Fibroblast of upper back skin (primary cell): ENCODE measurements around the gene RBM26.
"Not testable (repeated sequence)": the region's sequence is repeated elsewhere in the genome, so short reads cannot be mapped to it uniquely, and the experiment has no call there.

Experiments
- DNase-seq: peaks from one replicate; pipeline ENCODE4 v3.0.0-alpha.2; 2013

Gene RBM26

GRCh38 chr13:79382545-79383275 is 23.3 kb downstream of the RBM26 start:
- no peak for DNase-seq

- no peak for DNase-seq
Observed at GRCh38 chr13:79380997-79381396, 25.1 kb downstream of the RBM26 start.

GRCh38 chr13:79379274-79379673 is 26.8 kb downstream of the RBM26 start:
- no peak for DNase-seq

- no peak for DNase-seq
Observed at GRCh38 chr13:79376843-79377242, 29.2 kb downstream of the RBM26 start.

GRCh38 chr13:79374578-79374977 is 31.5 kb downstream of the RBM26 start:
- no peak for DNase-seq

- no peak for DNase-seq
Observed at GRCh38 chr13:79373916-79374315, 32.1 kb downstream of the RBM26 start.

- no peak for DNase-seq
Observed at GRCh38 chr13:79369226-79369625, 36.8 kb downstream of the RBM26 start.

- no peak for DNase-seq
Observed at GRCh38 chr13:79365981-79366380, 40.1 kb downstream of the RBM26 start.

GRCh38 chr13:79361299-79361698 is 44.8 kb downstream of the RBM26 start:
- DNase-seq: no peak

- DNase-seq: no peak
Observed at GRCh38 chr13:79360095-79360494, 46.0 kb downstream of the RBM26 start.

- no peak for DNase-seq
Observed at GRCh38 chr13:79359064-79359463, 47.0 kb downstream of the RBM26 start.

GRCh38 chr13:79354285-79354684 is 51.8 kb downstream of the RBM26 start:
- DNase-seq: no peak

GRCh38 chr13:79353693-79354092 is 52.4 kb downstream of the RBM26 start:
- DNase-seq: peak; percentile 4

GRCh38 chr13:79352107-79352506 is 53.9 kb downstream of the RBM26 start:
- no peak for DNase-seq

GRCh38 chr13:79349608-79350007 is 56.4 kb downstream of the RBM26 start:
- DNase-seq: not testable (repeated sequence)

GRCh38 chr13:79349011-79349410 is 57.0 kb downstream of the RBM26 start:
- DNase-seq: peak; percentile 3

GRCh38 chr13:79346300-79346914 is 59.6 kb downstream of the RBM26 start:
- peak; percentile 1 for DNase-seq

GRCh38 chr13:79341202-79341601 is 64.9 kb downstream of the RBM26 start:
- no peak for DNase-seq

GRCh38 chr13:79340490-79340889 is 65.6 kb downstream of the RBM26 start:
- DNase-seq: no peak

- no peak for DNase-seq
Observed at GRCh38 chr13:79338343-79338742, 67.7 kb downstream of the RBM26 start.

GRCh38 chr13:79336966-79337365 is 69.1 kb downstream of the RBM26 start:
- no peak for DNase-seq

GRCh38 chr13:79328510-79328909 is 77.5 kb downstream of the RBM26 start:
- DNase-seq: no peak

- DNase-seq: no peak
Observed at GRCh38 chr13:79320433-79320832, 85.6 kb downstream of the RBM26 start.

- DNase-seq: no peak
Observed at GRCh38 chr13:79318664-79319063, 87.4 kb downstream of the RBM26 start.

GRCh38 chr13:79317856-79318255 is 88.2 kb downstream of the RBM26 start:
- DNase-seq: no peak
